Dendritic cell treated with granulocyte-macrophage colony-stimulating factor and Interleukin-4, amounts not matched to agents 40 ng/mL and 50 ng/mL, for 4 days (primary cell): ENCODE results near the gene CCNI.

Experiments used
- H3K27ac Mint-ChIP-seq: one replicate; pipeline ENCODE4 v1.8.0; 2022; ENCODE audit warnings: mild to moderate bottlenecking, mixed read lengths
- H3K27me3 Mint-ChIP-seq: one replicate; pipeline ENCODE4 v1.8.0; 2022; ENCODE audit warnings: mild to moderate bottlenecking, mixed read lengths
- H3K36me3 Mint-ChIP-seq: one replicate; pipeline ENCODE4 v1.8.0; 2022; ENCODE audit warnings: low read depth, mixed read lengths
- H3K4me1 Mint-ChIP-seq: one replicate; pipeline ENCODE4 v1.8.0; 2022; ENCODE audit warnings: low read depth, mixed read lengths
- H3K4me3 Mint-ChIP-seq: one replicate; pipeline ENCODE4 v1.8.0; 2022; ENCODE audit warnings: mild to moderate bottlenecking, moderate library complexity, mixed read lengths
- H3K9me3 Mint-ChIP-seq: one replicate; pipeline ENCODE4 v1.8.0; 2022; ENCODE audit warnings: mixed read lengths
- intact Hi-C: fragments of 100-400 bp; cut with micrococcal nuclease; formaldehyde crosslinking; loops from one replicate; pipeline ENCODE4 v1.15.0; 2022

CCNI gene

GRCh38 chr4:77075869-77076799 is at the start of gene CCNI:
CCNI (minus strand) TSS chr4:77075989; CDS start chr4:77066362, 9,627 bp downstream.
- Mint-ChIP-seq H3K36me3 (peaks cover 8% of the 10 kb centered on the region), H3K9me3 (no peaks in the 10 kb centered on the region), H3K4me1 (peaks cover 33% of the 10 kb centered on the region), H3K4me3 (peak within 1 kb of the TSS; percentile 94), H3K27me3 (no peaks in the 10 kb centered on the region), H3K27ac (no peak within 1 kb of the TSS)
- intact Hi-C loops: loop anchor here (1.0 to 5.0 kb wide), 3 partner anchors 69 to 121 kb away; partner anchors contain the start of gene CCNG2

GRCh38 chr4:77124576-77124975 is 48.8 kb upstream of the CCNI start:
- Mint-ChIP-seq H3K4me3 (no peak overlapping the region), H3K9me3 (no peaks in the 10 kb centered on the region), H3K27me3 (no peaks in the 10 kb centered on the region), H3K36me3 (no peaks in the 10 kb centered on the region), H3K27ac (no peak overlapping the region), H3K4me1 (peaks cover 53% of the 10 kb centered on the region)
- intact Hi-C loops: loop anchor here (5.0 kb wide), 1 partner anchor 33 kb away; the partner anchor contains the start of gene CCNG2

GRCh38 chr4:77123411-77123810 is 47.6 kb upstream of the CCNI start:
- Mint-ChIP-seq H3K36me3 (no peaks in the 10 kb centered on the region), H3K27me3 (no peaks in the 10 kb centered on the region), H3K4me1 (peaks cover 53% of the 10 kb centered on the region), H3K9me3 (no peaks in the 10 kb centered on the region), H3K27ac (no peak overlapping the region), H3K4me3 (no peak overlapping the region)
- intact Hi-C loops: loop anchor here (5.0 kb wide), 1 partner anchor 34 kb away; the partner anchor contains the start of gene CCNG2

GRCh38 chr4:77122656-77123055 is 46.9 kb upstream of the CCNI start:
- Mint-ChIP-seq H3K36me3 (no peaks in the 10 kb centered on the region), H3K27me3 (no peaks in the 10 kb centered on the region), H3K27ac (no peak overlapping the region), H3K4me1 (peaks cover 45% of the 10 kb centered on the region), H3K4me3 (no peak overlapping the region), H3K9me3 (peaks cover 2% of the 10 kb centered on the region)
- intact Hi-C loops: loop anchor here (5.0 kb wide), 1 partner anchor 35 kb away; the partner anchor contains the start of gene CCNG2

- intact Hi-C loops: loop anchor here (5.0 kb wide), 1 partner anchor 36 kb away; the partner anchor contains the start of gene CCNG2
- H3K4me1 Mint-ChIP-seq: peaks cover 40% of the 10 kb centered on the region
- no peaks in the 10 kb centered on the region for H3K27me3 Mint-ChIP-seq
- no peak overlapping the region for H3K4me3 Mint-ChIP-seq
- H3K27ac Mint-ChIP-seq: no peak overlapping the region
- H3K36me3 Mint-ChIP-seq: no peaks in the 10 kb centered on the region
- H3K9me3 Mint-ChIP-seq: peaks cover 10% of the 10 kb centered on the region
These were observed 46.0 kb upstream of the CCNI start for GRCh38 chr4:77121736-77122240.

- peaks cover 39% of the 10 kb centered on the region for H3K4me1 Mint-ChIP-seq
- no peaks in the 10 kb centered on the region for H3K27me3 Mint-ChIP-seq
- H3K9me3 Mint-ChIP-seq: peaks cover 10% of the 10 kb centered on the region
- no peak overlapping the region for H3K27ac Mint-ChIP-seq
- no peak overlapping the region for H3K4me3 Mint-ChIP-seq
- no peaks in the 10 kb centered on the region for H3K36me3 Mint-ChIP-seq
- intact Hi-C loops: loop anchor here (5.0 kb wide), 1 partner anchor 36 kb away; the partner anchor contains the start of gene CCNG2
These were observed 45.2 kb upstream of the CCNI start for GRCh38 chr4:77120886-77121508.

GRCh38 chr4:77117721-77118120 is 41.9 kb upstream of the CCNI start:
- Mint-ChIP-seq H3K27me3 (no peaks in the 10 kb centered on the region), H3K9me3 (peaks cover 10% of the 10 kb centered on the region)
- intact Hi-C loops: no loop called here

GRCh38 chr4:77113069-77113468 is 37.3 kb upstream of the CCNI start:
- Mint-ChIP-seq H3K27ac (no peak overlapping the region), H3K4me3 (no peak overlapping the region), H3K9me3 (peaks cover 10% of the 10 kb centered on the region), H3K4me1 (no peaks in the 10 kb centered on the region), H3K27me3 (no peaks in the 10 kb centered on the region), H3K36me3 (no peaks in the 10 kb centered on the region)
- intact Hi-C loops: no loop called here

More at GRCh38 chr4:77117721-77118120, 41.9 kb upstream of the CCNI start:
- Mint-ChIP-seq H3K36me3 (no peaks in the 10 kb centered on the region), H3K4me3 (no peak overlapping the region), H3K27ac (no peak overlapping the region), H3K4me1 (peaks cover 10% of the 10 kb centered on the region)

GRCh38 chr4:77110730-77111129 is 34.9 kb upstream of the CCNI start:
- Mint-ChIP-seq H3K36me3 (no peaks in the 10 kb centered on the region), H3K27ac (no peak overlapping the region), H3K4me1 (no peaks in the 10 kb centered on the region), H3K27me3 (peaks cover 2% of the 10 kb centered on the region), H3K4me3 (no peak overlapping the region), H3K9me3 (no peaks in the 10 kb centered on the region)
- intact Hi-C loops: no loop called here

GRCh38 chr4:77104791-77105540 is 29.2 kb upstream of the CCNI start:
- Mint-ChIP-seq H3K36me3 (no peaks in the 10 kb centered on the region), H3K27me3 (peaks cover 2% of the 10 kb centered on the region), H3K27ac (no peak overlapping the region), H3K4me3 (no peak overlapping the region), H3K4me1 (peaks cover 9% of the 10 kb centered on the region), H3K9me3 (no peaks in the 10 kb centered on the region)
- intact Hi-C loops: no loop called here

- peaks cover 2% of the 10 kb centered on the region for H3K27me3 Mint-ChIP-seq
- H3K4me3 Mint-ChIP-seq: no peak overlapping the region
- no peaks in the 10 kb centered on the region for H3K36me3 Mint-ChIP-seq
- no peaks in the 10 kb centered on the region for H3K9me3 Mint-ChIP-seq
- peaks cover 9% of the 10 kb centered on the region for H3K4me1 Mint-ChIP-seq
- intact Hi-C loops: no loop called here
- no peak overlapping the region for H3K27ac Mint-ChIP-seq
These were observed 28.6 kb upstream of the CCNI start for GRCh38 chr4:77104388-77104787.

GRCh38 chr4:77100234-77100633 is 24.4 kb upstream of the CCNI start:
- Mint-ChIP-seq H3K36me3 (no peaks in the 10 kb centered on the region), H3K27me3 (no peaks in the 10 kb centered on the region), H3K4me3 (no peak overlapping the region), H3K27ac (no peak overlapping the region), H3K4me1 (peaks cover 23% of the 10 kb centered on the region), H3K9me3 (no peaks in the 10 kb centered on the region)
- intact Hi-C loops: no loop called here

GRCh38 chr4:77097611-77098010 is 21.8 kb upstream of the CCNI start:
- Mint-ChIP-seq H3K27ac (no peak overlapping the region), H3K4me3 (no peak overlapping the region), H3K27me3 (no peaks in the 10 kb centered on the region), H3K9me3 (no peaks in the 10 kb centered on the region), H3K36me3 (no peaks in the 10 kb centered on the region), H3K4me1 (peaks cover 38% of the 10 kb centered on the region)
- intact Hi-C loops: no loop called here
